GM18868 (cell line): ENCODE results near the gene CCR9.

Experiments
- ATAC-seq: cut with Tn5 transposase; IDR thresholded peaks from one replicate; pipeline ENCODE4 v1.9.1; 2021; ENCODE audit warnings: mild to moderate bottlenecking, moderate library complexity; ENCODE audit not compliant: unreplicated experiment

Gene CCR9

GRCh38 chr3:45932112-45932511 lies 45.8 kb downstream of the CCR9 start:
- no peak for ATAC-seq

GRCh38 chr3:45933591-45933990 lies 47.2 kb downstream of the CCR9 start:
- ATAC-seq = no peak

- ATAC-seq = no peak
Measured at GRCh38 chr3:45936261-45936660, 49.9 kb downstream of the CCR9 start.

- ATAC-seq = no peak
Measured at GRCh38 chr3:45937206-45938042, 51.1 kb downstream of the CCR9 start.

- no peak for ATAC-seq
Measured at GRCh38 chr3:45938043-45938435, 51.7 kb downstream of the CCR9 start.

GRCh38 chr3:45938864-45939263 lies 52.5 kb downstream of the CCR9 start:
- ATAC-seq = no peak

- no peak for ATAC-seq
Measured at GRCh38 chr3:45939341-45939771, 53.0 kb downstream of the CCR9 start.

- ATAC-seq = no peak
Measured at GRCh38 chr3:45940004-45940780, 53.8 kb downstream of the CCR9 start.

GRCh38 chr3:45940781-45941365 lies 54.5 kb downstream of the CCR9 start:
- ATAC-seq = no peak

GRCh38 chr3:45942051-45942825 lies 55.9 kb downstream of the CCR9 start:
- no peak for ATAC-seq

- ATAC-seq = no peak
Measured at GRCh38 chr3:45943207-45943846, 57.0 kb downstream of the CCR9 start, which contains the start of gene CXCR6. TSS of gene CXCR6 (plus strand) at chr3:45943464. CDS start at chr3:45946482, 3,018 bp downstream.

GRCh38 chr3:45944830-45945620 lies 58.7 kb downstream of the CCR9 start:
- ATAC-seq = no peak

GRCh38 chr3:45946307-45946706 lies 60.0 kb downstream of the CCR9 start:
- ATAC-seq = no peak

GRCh38 chr3:45946875-45947274 lies 60.5 kb downstream of the CCR9 start:
- ATAC-seq = no peak

GRCh38 chr3:45947361-45947760 lies 61.0 kb downstream of the CCR9 start:
- no peak for ATAC-seq

GRCh38 chr3:45948311-45948781 lies 62.0 kb downstream of the CCR9 start:
- ATAC-seq = no peak

- ATAC-seq = no peak
Measured at GRCh38 chr3:45948881-45949280, 62.5 kb downstream of the CCR9 start.

GRCh38 chr3:45949432-45949831 lies 63.1 kb downstream of the CCR9 start:
- no peak for ATAC-seq

GRCh38 chr3:45950131-45950530 lies 63.8 kb downstream of the CCR9 start:
- no peak for ATAC-seq
